HG03439 (cell line): ENCODE results near the gene B4GALT3.

Experiments used
- ATAC-seq: cut with Tn5 transposase; IDR thresholded peaks from one replicate; pipeline ENCODE4 v1.9.1; 2021; ENCODE audit warnings: mild to moderate bottlenecking, moderate library complexity; ENCODE audit not compliant: unreplicated experiment

B4GALT3 gene

GRCh38 chr1:161206411-161207140, 29.3 kb upstream of the B4GALT3 start:
- no peak for ATAC-seq

- peak; percentile 92 for ATAC-seq
Observed at GRCh38 chr1:161201836-161202712, 24.8 kb upstream of the B4GALT3 start, which contains the start of gene NDUFS2. Gene NDUFS2, plus strand, starts transcription at chr1:161202367. Its CDS starts 19 bp downstream, at chr1:161202386.

- no peak for ATAC-seq
Observed at GRCh38 chr1:161200992-161201835, 23.9 kb upstream of the B4GALT3 start.

- no peak for ATAC-seq
Observed at GRCh38 chr1:161200421-161200991, 23.2 kb upstream of the B4GALT3 start.

GRCh38 chr1:161199506-161200139, 22.3 kb upstream of the B4GALT3 start:
- ATAC-seq, result no peak

- ATAC-seq, result no peak
Observed at GRCh38 chr1:161198897-161199431, 21.7 kb upstream of the B4GALT3 start, which contains the start of gene ADAMTS4. Gene ADAMTS4, minus strand, starts transcription at chr1:161199054. Its CDS starts 427 bp downstream, at chr1:161198627.

GRCh38 chr1:161198194-161198896, 21.0 kb upstream of the B4GALT3 start:
- ATAC-seq, result no peak

GRCh38 chr1:161197560-161198193, 20.4 kb upstream of the B4GALT3 start:
- no peak for ATAC-seq

GRCh38 chr1:161196521-161197451, 19.5 kb upstream of the B4GALT3 start:
- no peak for ATAC-seq

GRCh38 chr1:161196111-161196510, 18.8 kb upstream of the B4GALT3 start:
- ATAC-seq, result no peak

- no peak for ATAC-seq
Observed at GRCh38 chr1:161195171-161195570, 17.9 kb upstream of the B4GALT3 start.

- no peak for ATAC-seq
Observed at GRCh38 chr1:161193561-161194235, 16.4 kb upstream of the B4GALT3 start.

- no peak for ATAC-seq
Observed at GRCh38 chr1:161192476-161193465, 15.5 kb upstream of the B4GALT3 start.

- ATAC-seq, result no peak
Observed at GRCh38 chr1:161191971-161192370, 14.7 kb upstream of the B4GALT3 start.

- ATAC-seq, result no peak
Observed at GRCh38 chr1:161190962-161191521, 13.7 kb upstream of the B4GALT3 start.

- ATAC-seq, result no peak
Observed at GRCh38 chr1:161189036-161189435, 11.7 kb upstream of the B4GALT3 start.
